Testis (tissue), 3 donors: ENCODE data around the gene SCAMP5. TPM values are rescaled to one million over a fixed set of nuclear protein-coding genes. Genes with fewer than 3 reads are reported as not detected.

Experiments used
- DNase-seq: peaks from one replicate; pipeline ENCODE4 v3.0.0-alpha.2; 2019
- H3K27ac ChIP-seq, 2 donors: fragments of 200-600 bp; sonication (generic); one replicate each; pipeline ENCODE4 v1.5.1; 2019
- H3K27me3 ChIP-seq: fragments of 200-600 bp; sonication (generic); one replicate; pipeline ENCODE4 v1.5.1; 2019
- H3K36me3 ChIP-seq: fragments of 200-600 bp; sonication (generic); one replicate; pipeline ENCODE4 v1.5.1; 2017; ENCODE audit warnings: low read depth; ENCODE audit errors: missing control alignments
- H3K4me1 ChIP-seq: fragments of 200-600 bp; sonication (generic); one replicate; pipeline ENCODE4 v1.5.1; 2019
- H3K4me3 ChIP-seq, 2 donors: fragments of 200-600 bp; sonication (generic); one replicate each; pipeline ENCODE4 v1.5.1; 2017 to 2019
- H3K9me3 ChIP-seq: fragments of 200-600 bp; sonication (generic); one replicate; pipeline ENCODE4 v1.5.1; 2017
- POLR2A ChIP-seq: fragments of 450-650 bp; IDR thresholded peaks from one replicate; pipeline ENCODE4 v1.6.1; 2017; ENCODE audit warnings: antibody characterized with exemption, mild to moderate bottlenecking, moderate library complexity
- WGBS, 2 donors: methylation state at CpG; one replicate each; pipeline ENCODE4 v1.1.5; 2018; 5-methylcytosine and 5-hydroxymethylcytosine counted together
- intact Hi-C: fragments of 100-400 bp; cut with DNase I; formaldehyde crosslinking; loops from one replicate; pipeline ENCODE4 v1.15.1; 2023; ENCODE audit warnings: low total_unique reads
- polyA plus RNA-seq: library from polyadenylated mRNA; stranded (reverse); fragments of 350-450 nt; fragmentation: Illumina TruSeq; extraction: RNeasy Lipid Tissue Mini Kit (QIAGEN cat#74804); gene quantifications from one replicate; pipeline ENCODE4 v1.2.3, GENCODE V29; 2014; ENCODE audit warnings: low read depth, low replicate concordance; ENCODE audit not compliant: insufficient read depth
- total RNA-seq, 2 donors: library from RNA; depleted of rRNA; stranded (reverse); fragments of >200 nt; gene quantifications; one replicate each; pipeline ENCODE4 v1.2.3, GENCODE V29; 2016
- TF ChIP-seq, protein P1 (sequence below), 3 experiments: fragments of 450-650 bp in 2 of 3; fragments of 200-600 bp in 1 of 3; sonication (generic) in 1 of 3; IDR thresholded peaks; one replicate each; pipeline ENCODE4 v1.5.1; 2016 to 2019; ENCODE audit warnings: antibody characterized with exemption in 3 of 3, mild to moderate bottlenecking in 2 of 3, moderate library complexity in 1 of 3

The SCAMP5 gene
- total and polyA plus RNA-seq, 3 donors from 2014 or later: 25.3 to 37.0 (median 27.4) TPM

DNA sequence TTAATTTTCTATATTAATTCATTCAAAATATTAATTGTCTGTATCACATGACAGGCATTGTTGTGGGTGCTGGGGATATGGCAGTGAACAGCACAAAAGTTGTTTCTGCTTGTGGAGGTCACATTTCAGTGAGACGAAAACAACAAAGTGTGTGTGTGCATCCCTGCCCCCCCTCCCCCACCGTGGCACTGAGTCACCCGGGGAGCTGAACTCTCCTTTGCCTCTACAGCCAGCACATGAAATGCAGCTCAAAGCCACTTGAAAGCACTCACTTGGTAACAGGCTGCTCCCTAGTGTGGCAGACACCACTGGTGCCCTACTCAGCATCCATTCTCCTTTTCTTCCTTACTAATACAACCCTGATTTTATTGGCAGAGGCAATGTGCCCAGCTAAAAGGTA is 16.9 kb upstream of the SCAMP5 start:
- intact Hi-C loops: no loop called here
- Histone ChIP-seq H3K9me3 (no peaks in the 10 kb centered on the region), H3K27ac (no peak overlapping the region), H3K4me3 (no peak overlapping the region), H3K4me1 (no peaks in the 10 kb centered on the region), H3K27me3 (no peaks in the 10 kb centered on the region), H3K36me3 (no peaks in the 10 kb centered on the region)
- WGBS, 2 donors: 45 to 60% methylated on average over 3 of the region's 3 CpGs
- no peak for DNase-seq
- TF ChIP-seq, protein P1, sequence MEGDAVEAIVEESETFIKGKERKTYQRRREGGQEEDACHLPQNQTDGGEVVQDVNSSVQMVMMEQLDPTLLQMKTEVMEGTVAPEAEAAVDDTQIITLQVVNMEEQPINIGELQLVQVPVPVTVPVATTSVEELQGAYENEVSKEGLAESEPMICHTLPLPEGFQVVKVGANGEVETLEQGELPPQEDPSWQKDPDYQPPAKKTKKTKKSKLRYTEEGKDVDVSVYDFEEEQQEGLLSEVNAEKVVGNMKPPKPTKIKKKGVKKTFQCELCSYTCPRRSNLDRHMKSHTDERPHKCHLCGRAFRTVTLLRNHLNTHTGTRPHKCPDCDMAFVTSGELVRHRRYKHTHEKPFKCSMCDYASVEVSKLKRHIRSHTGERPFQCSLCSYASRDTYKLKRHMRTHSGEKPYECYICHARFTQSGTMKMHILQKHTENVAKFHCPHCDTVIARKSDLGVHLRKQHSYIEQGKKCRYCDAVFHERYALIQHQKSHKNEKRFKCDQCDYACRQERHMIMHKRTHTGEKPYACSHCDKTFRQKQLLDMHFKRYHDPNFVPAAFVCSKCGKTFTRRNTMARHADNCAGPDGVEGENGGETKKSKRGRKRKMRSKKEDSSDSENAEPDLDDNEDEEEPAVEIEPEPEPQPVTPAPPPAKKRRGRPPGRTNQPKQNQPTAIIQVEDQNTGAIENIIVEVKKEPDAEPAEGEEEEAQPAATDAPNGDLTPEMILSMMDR (IDR thresholded peaks at IDR 0.05): no peak
- no peak for TF ChIP-seq POLR2A

DNA sequence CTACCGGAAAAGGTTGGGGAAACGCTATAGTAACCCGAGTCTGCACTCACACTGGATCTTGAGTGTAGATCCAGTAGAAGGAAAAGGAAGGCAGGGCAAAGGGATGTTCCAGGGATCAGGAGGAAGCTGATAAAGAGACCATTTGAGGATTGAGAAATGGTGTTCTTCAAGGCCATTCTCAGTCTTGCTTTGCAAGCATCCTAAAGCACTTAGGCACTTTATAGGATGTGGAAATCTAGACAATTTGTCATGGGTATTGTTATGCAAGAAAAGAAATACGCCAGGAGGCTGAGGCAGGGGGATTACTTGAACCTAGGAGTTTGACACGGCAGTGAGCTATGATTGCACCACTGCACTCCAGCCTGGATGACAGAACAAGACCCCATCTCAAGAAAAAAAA is 13.2 kb upstream of the SCAMP5 start:
- intact Hi-C loops: no loop called here
- Histone ChIP-seq H3K9me3 (no peaks in the 10 kb centered on the region), H3K27me3 (no peaks in the 10 kb centered on the region), H3K27ac (no peak overlapping the region), H3K4me1 (no peaks in the 10 kb centered on the region), H3K36me3 (no peaks in the 10 kb centered on the region), H3K4me3 (no peak overlapping the region)
- WGBS, 2 donors: 34 to 45% methylated on average over 5 of the region's 5 CpGs
- TF ChIP-seq POLR2A: no peak
- TF ChIP-seq, protein P1 (IDR thresholded peaks at IDR 0.05): no peak
- no peak for DNase-seq

DNA sequence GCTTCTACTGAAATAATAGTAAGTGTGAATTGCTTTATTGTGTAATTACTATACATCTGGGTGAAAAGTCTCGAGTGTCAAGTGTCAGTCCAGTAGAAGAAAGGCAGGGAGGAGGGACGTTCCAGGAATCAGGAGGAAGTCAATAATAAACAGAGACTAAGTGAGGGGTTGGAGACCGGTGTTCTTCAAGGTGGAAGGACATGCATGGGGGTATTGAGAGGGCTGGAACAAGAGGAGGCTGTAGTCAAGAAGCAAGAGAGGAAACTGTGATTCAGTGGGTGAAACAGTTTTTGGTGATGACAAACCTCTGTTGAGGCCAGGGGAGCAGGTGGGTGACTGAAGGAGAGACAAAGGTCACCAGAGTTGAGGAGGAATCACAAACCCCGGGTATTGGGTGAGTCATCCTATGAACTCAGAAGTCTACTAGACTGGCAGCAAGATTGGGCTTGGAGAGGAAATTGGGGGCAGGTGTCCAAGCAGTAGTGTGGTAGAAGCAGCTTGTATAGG is 11.6 kb upstream of the SCAMP5 start:
- intact Hi-C loops: no loop called here

GRCh38 chr15:74988007-74988800 is 7.2 kb upstream of the SCAMP5 start:
- Histone ChIP-seq H3K36me3 (no peaks in the 10 kb centered on the region), H3K4me3 (no peak overlapping the region), H3K27ac (no peak overlapping the region), H3K4me1 (no peaks in the 10 kb centered on the region), H3K9me3 (no peaks in the 10 kb centered on the region), H3K27me3 (no peaks in the 10 kb centered on the region)
- TF ChIP-seq, protein P1 (IDR thresholded peaks at IDR 0.05): peak in 1 of 3 experiments; percentile 15
- TF ChIP-seq POLR2A: no peak
- WGBS, 2 donors: 46 to 48% methylated on average over 4 of the region's 4 CpGs
- DNase-seq: no peak
- intact Hi-C loops: no loop called here

More for the DNA sequence above, 11.6 kb upstream of the SCAMP5 start:
- no peaks in the 10 kb centered on the region for H3K4me1 ChIP-seq
- DNase-seq: no peak
- no peaks in the 10 kb centered on the region for H3K36me3 ChIP-seq
- no peaks in the 10 kb centered on the region for H3K27me3 ChIP-seq
- TF ChIP-seq, protein P1 (IDR thresholded peaks at IDR 0.05): no peak
- TF ChIP-seq POLR2A: no peak
- no peak overlapping the region for H3K27ac ChIP-seq
- no peak overlapping the region for H3K4me3 ChIP-seq
- WGBS, 2 donors: 40 to 58% methylated on average over 4 of the region's 4 CpGs
- no peaks in the 10 kb centered on the region for H3K9me3 ChIP-seq

DNA sequence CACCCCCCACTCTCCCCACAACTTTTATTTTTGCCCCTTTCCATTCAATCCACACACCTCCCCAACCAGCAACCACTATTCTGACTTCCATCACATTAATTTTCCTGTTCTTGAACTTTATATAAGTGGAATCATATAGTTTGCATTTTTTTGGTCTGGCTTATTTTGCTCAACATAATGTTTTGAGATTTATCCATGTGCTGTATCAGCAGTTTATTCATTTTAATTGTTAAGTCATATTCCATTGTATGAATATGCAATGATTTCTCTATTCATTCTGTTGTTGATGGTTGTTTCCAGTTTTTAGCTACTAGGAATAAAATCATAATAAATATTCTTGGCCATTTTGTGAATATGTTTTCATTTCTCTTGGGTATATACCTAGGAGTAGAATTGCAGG is 5.8 kb upstream of the SCAMP5 start:
- DNase-seq: no peak
- no peak overlapping the region for H3K27ac ChIP-seq
- no peaks in the 10 kb centered on the region for H3K36me3 ChIP-seq
- H3K4me3 ChIP-seq: no peak overlapping the region
- H3K9me3 ChIP-seq: no peaks in the 10 kb centered on the region
- intact Hi-C loops: no loop called here
- H3K27me3 ChIP-seq: no peaks in the 10 kb centered on the region
- TF ChIP-seq POLR2A: no peak
- TF ChIP-seq, protein P1 (IDR thresholded peaks at IDR 0.05): no peak
- H3K4me1 ChIP-seq: no peaks in the 10 kb centered on the region
